Measurements from ENCODE around the gene MCM3AP.
A peak's percentile ranks its signal among the peaks of the same experiment; 100 is the strongest.

The MCM3AP gene

GRCh38 chr21:46295996-46296752 is 10.8 kb upstream of the MCM3AP start:
- no peak overlapping the region for H3K4me3 ChIP-seq (ENCODE audit: low read depth, low read length)
- no peak for TF ChIP-seq CTCF (IDR thresholded peaks at IDR 0.05; ENCODE audit: low read depth, low read length)

GRCh38 chr21:46295177-46295770 is 9.9 kb upstream of the MCM3AP start:
- no peak for TF ChIP-seq CTCF (IDR thresholded peaks at IDR 0.05; ENCODE audit: low read depth, low read length)
- no peak overlapping the region for H3K4me3 ChIP-seq (ENCODE audit: low read depth, low read length)

- TF ChIP-seq CTCF (IDR thresholded peaks at IDR 0.05; ENCODE audit: low read depth, low read length) = no peak
- no peak overlapping the region for H3K4me3 ChIP-seq (ENCODE audit: low read depth, low read length)
Observed at GRCh38 chr21:46294647-46295176, 9.3 kb upstream of the MCM3AP start.

GRCh38 chr21:46291561-46291960 is 6.2 kb upstream of the MCM3AP start:
- TF ChIP-seq CTCF (IDR thresholded peaks at IDR 0.05; ENCODE audit: low read depth, low read length) = no peak
- H3K4me3 ChIP-seq (ENCODE audit: low read depth, low read length) = no peak overlapping the region

- H3K4me3 ChIP-seq (ENCODE audit: low read depth, low read length) = no peak overlapping the region
- TF ChIP-seq CTCF (IDR thresholded peaks at IDR 0.05; ENCODE audit: low read depth, low read length) = no peak
Observed at GRCh38 chr21:46289655-46290179, 4.3 kb upstream of the MCM3AP start.

GRCh38 chr21:46287541-46287940 is 2.1 kb upstream of the MCM3AP start:
- TF ChIP-seq CTCF (IDR thresholded peaks at IDR 0.05; ENCODE audit: low read depth, low read length) = no peak
- H3K4me3 ChIP-seq (ENCODE audit: low read depth, low read length) = peak overlapping the region; percentile 77; the same call in 1 of the 2 replicates

GRCh38 chr21:46286648-46287002 is 1.2 kb upstream of the MCM3AP start:
- no peak for TF ChIP-seq CTCF (IDR thresholded peaks at IDR 0.05; ENCODE audit: low read depth, low read length)
- H3K4me3 ChIP-seq (ENCODE audit: low read depth, low read length) = peak overlapping the region; percentile 77
